BJ (cell line): ENCODE results near the gene NPR3. TPM values are rescaled to one million over a fixed set of nuclear protein-coding genes. Genes with fewer than 3 reads are reported as not detected.

Experiments used
- CTCF ChIA-PET: fragments of 350-600 bp; formaldehyde crosslinking; extraction: SDS; loops from one replicate; lab custom pipeline; 2021; ENCODE audit warnings: antibody characterized with exemption, inconsistent platforms; lab: Yijun Ruan, JAX
- POLR2A ChIA-PET: fragments of 300-600 bp; sonication (Branson Sonifier 250); formaldehyde crosslinking; extraction: SDS; loops from one replicate; lab custom pipeline; 2021; ENCODE audit warnings: antibody characterized with exemption; lab: Charles Lee
- DNase-seq: peaks from one replicate; pipeline ENCODE4 v3.0.0-alpha.2; 2011; ENCODE audit warnings: low read depth
- H3K27me3 ChIP-seq: 2 replicates; pipeline ENCODE4 v1.6.0; 2011; ENCODE audit warnings: low read length; ENCODE audit not compliant: control insufficient read depth, insufficient read depth
- H3K36me3 ChIP-seq: 2 replicates; pipeline ENCODE4 v1.5.1; 2011; ENCODE audit warnings: low read length; ENCODE audit not compliant: control insufficient read depth, insufficient read depth
- H3K4me3 ChIP-seq: 2 replicates; pipeline ENCODE4 v1.5.1; 2011; ENCODE audit warnings: low read depth, mild to moderate bottlenecking, control low read depth, low read length
- polyA minus RNA-seq: library from RNA; depleted of rRNA, polyadenylated mRNA; stranded (reverse); fragments of >200 nt; gene quantifications from 2 replicates; pipeline ENCODE4 v1.2.3, GENCODE V29; 2011; rRNA and poly(A)+ RNA removed
- polyA plus RNA-seq: library from polyadenylated mRNA; depleted of rRNA; stranded (reverse); fragments of >200 nt; gene quantifications from 2 replicates; pipeline ENCODE4 v1.2.3, GENCODE V29; 2011; rRNA removed
- TF ChIP-seq, protein P1 (sequence below): IDR thresholded peaks from 2 replicates; pipeline ENCODE4 v1.5.1; 2011; ENCODE audit warnings: low read depth, mild to moderate bottlenecking, control low read depth, inconsistent platforms, low read length, moderate library complexity; ENCODE audit not compliant: insufficient read depth

The NPR3 gene, protein sequence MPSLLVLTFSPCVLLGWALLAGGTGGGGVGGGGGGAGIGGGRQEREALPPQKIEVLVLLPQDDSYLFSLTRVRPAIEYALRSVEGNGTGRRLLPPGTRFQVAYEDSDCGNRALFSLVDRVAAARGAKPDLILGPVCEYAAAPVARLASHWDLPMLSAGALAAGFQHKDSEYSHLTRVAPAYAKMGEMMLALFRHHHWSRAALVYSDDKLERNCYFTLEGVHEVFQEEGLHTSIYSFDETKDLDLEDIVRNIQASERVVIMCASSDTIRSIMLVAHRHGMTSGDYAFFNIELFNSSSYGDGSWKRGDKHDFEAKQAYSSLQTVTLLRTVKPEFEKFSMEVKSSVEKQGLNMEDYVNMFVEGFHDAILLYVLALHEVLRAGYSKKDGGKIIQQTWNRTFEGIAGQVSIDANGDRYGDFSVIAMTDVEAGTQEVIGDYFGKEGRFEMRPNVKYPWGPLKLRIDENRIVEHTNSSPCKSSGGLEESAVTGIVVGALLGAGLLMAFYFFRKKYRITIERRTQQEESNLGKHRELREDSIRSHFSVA
- 8.1 and 9.6 TPM in 2 replicates for polyA plus RNA-seq
- 12.7 and 16.6 TPM in 2 replicates for polyA minus RNA-seq

DNA sequence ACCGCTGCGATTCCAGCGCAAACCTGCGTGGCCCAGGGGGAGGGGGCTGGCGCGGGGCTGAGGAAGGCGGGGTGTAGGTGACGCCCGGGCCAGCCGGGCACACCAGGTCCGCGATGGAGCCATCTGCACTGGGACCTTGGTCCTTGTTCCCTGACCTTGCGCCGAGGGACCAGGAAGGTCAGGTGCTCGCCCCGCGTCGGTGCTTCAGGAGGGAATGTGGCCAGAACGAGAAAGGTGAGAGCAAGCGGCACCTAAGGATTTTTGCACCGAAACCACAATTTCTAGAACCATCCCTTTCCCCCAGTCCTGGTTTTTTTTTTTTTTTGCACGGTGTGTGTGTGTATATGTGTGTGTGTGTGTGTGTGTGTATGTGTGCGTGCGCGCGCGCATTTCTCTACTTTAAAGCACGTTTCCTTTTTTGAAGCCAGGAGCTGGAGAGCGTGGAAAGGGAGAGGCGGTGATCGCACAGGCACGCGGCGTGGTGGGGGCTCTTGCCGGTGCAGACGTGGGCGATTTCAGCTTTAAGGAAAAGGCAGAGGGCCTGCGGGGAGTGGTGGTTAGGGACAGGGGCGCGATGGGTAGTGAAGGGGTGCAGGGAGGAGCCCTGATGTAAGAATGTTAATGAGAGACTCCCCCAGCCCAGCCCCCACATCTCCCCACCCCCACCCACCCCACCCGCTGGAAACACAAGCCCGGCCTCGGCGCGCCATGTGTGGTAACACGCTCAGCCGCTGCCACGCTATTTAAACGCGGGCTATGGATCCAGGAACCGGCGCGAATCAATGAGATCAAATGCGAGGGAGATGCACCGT, at the start of gene NPR3:
NPR3 (plus strand) TSS at position 772 of the 812 bp plus-strand sequence. CDS start 456 bp downstream, outside the sequence.
- Histone ChIP-seq H3K4me3 (peak within 1 kb of the TSS; percentile 61), H3K36me3 (no peaks in the 10 kb centered on the region), H3K27me3 (no peaks in the 10 kb centered on the region)
- ChIA-PET POLR2A (no interaction called here), CTCF (interaction anchor here (0.7 to 4.5 kb wide), 10 partner anchors 9 to 589 kb away, joined by 3 to 17 read pairs (median 4); no protein-coding TSS in a partner anchor)
- no peak for DNase-seq
- TF ChIP-seq, protein P1, sequence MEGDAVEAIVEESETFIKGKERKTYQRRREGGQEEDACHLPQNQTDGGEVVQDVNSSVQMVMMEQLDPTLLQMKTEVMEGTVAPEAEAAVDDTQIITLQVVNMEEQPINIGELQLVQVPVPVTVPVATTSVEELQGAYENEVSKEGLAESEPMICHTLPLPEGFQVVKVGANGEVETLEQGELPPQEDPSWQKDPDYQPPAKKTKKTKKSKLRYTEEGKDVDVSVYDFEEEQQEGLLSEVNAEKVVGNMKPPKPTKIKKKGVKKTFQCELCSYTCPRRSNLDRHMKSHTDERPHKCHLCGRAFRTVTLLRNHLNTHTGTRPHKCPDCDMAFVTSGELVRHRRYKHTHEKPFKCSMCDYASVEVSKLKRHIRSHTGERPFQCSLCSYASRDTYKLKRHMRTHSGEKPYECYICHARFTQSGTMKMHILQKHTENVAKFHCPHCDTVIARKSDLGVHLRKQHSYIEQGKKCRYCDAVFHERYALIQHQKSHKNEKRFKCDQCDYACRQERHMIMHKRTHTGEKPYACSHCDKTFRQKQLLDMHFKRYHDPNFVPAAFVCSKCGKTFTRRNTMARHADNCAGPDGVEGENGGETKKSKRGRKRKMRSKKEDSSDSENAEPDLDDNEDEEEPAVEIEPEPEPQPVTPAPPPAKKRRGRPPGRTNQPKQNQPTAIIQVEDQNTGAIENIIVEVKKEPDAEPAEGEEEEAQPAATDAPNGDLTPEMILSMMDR = no peak

DNA sequence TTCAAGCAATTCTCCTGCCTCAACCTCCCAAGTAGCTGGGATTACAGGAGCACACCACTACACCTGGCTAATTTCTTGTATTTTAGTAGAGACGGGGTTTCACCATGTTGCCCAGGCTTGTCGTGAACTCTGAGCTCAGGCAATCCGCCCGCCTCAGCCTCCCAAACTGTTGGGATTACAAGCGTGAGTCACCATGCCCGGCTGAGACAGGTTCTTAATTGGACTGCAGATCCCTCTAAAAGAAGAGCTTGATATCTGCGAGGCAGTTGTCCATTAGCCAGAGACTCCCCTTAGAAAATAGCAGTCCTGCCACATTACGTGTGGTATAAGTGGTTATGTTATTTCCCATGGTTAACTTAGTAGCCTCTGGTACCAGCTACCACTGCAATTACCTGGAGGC, 46.6 kb upstream of the NPR3 start:
- CTCF ChIA-PET = interaction anchor here (0.7 kb wide), 1 partner anchor 9 kb away, joined by 3 read pairs; no protein-coding TSS in a partner anchor

DNA sequence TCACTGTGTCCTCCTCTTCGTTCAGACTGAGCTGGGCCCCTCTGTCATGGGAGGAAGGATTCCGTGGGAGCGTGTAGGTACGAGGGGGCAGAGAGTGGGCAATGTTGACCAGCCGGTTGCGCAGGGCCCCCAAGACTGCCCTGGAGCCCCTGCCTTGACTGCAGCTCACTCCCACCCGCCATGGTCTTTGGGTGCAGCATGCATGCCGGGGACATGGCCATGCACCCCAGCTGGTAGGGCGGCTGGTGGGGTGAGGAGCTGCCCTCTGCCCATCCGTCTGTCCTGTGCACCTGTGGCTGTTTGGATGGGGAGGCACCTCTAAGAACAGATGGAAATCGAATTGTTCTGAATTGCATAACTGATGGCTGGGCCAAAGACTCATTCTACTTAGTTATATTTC, 42.6 kb upstream of the NPR3 start:
- Histone ChIP-seq H3K27me3 (peaks cover 1% of the 10 kb centered on the region; the same call in 1 of the 2 replicates), H3K4me3 (no peak overlapping the region), H3K36me3 (no peaks in the 10 kb centered on the region)
- CTCF ChIA-PET = interaction anchor here (1.2 kb wide), 1 partner anchor 18 kb away, joined by 3 read pairs; no protein-coding TSS in a partner anchor
- TF ChIP-seq, protein P1 = no peak
- POLR2A ChIA-PET = no interaction called here
- DNase-seq = no peak

More for the DNA sequence above, 46.6 kb upstream of the NPR3 start:
- POLR2A ChIA-PET = no interaction called here
- no peaks in the 10 kb centered on the region; the same call in 1 of the 2 replicates for H3K27me3 ChIP-seq
- DNase-seq = no peak
- H3K36me3 ChIP-seq = no peaks in the 10 kb centered on the region
- H3K4me3 ChIP-seq = no peak overlapping the region
- TF ChIP-seq, protein P1 = no peak

DNA sequence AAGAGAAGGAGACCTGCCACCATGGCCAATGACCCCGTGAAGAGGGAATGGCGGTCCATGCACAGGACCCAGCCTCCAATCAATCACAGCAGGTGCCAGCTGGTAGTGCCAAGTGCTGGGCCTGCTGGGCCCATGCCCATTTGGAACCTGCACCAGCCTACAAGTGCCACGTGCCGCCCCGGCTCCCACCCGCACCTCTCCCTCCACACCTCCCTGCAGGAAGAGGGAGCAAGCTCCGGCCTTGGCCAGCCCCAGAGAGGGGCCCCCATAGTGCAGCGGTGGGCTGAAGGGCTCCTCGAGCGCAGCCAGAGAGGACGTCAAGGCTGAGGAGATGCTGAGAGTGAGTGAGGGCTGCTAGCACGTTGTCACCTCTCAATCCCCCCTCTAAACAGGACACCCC, 37.8 kb upstream of the NPR3 start:
- no peak for DNase-seq
- POLR2A ChIA-PET = no interaction called here
- Histone ChIP-seq H3K4me3 (no peak overlapping the region), H3K27me3 (peaks cover 1% of the 10 kb centered on the region; the same call in 1 of the 2 replicates), H3K36me3 (no peaks in the 10 kb centered on the region)
- TF ChIP-seq, protein P1 = no peak
- CTCF ChIA-PET = interaction anchor here (0.8 kb wide), 1 partner anchor 9 kb away, joined by 3 read pairs; no protein-coding TSS in a partner anchor
